Measurements from ENCODE around the gene CELA2A. TPM values are rescaled to one million over a fixed set of nuclear protein-coding genes. Genes with fewer than 3 reads are reported as not detected.

CELA2A gene
- total RNA-seq, 1 donor from 2014 or later = not detected

GRCh38 chr1:15425521-15425920 lies 31.0 kb upstream of the CELA2A start:
- Histone ChIP-seq H3K27ac (no peak overlapping the region), H3K79me2 (ENCODE audit: low read depth) (no peaks in the 10 kb centered on the region), H3K9me3 (ENCODE audit: low read depth) (no peaks in the 10 kb centered on the region), H3K4me2 (no peak overlapping the region), H3K27me3 (no peaks in the 10 kb centered on the region), H3K4me1 (no peaks in the 10 kb centered on the region), H3K4me3 (no peak overlapping the region), H2AFZ (replicated peaks) (no peak overlapping the region), H4K20me1 (ENCODE audit: low read depth) (no peaks in the 10 kb centered on the region), H3K9ac (no peak overlapping the region), H3K36me3 (no peaks in the 10 kb centered on the region), H3F3A (ENCODE audit: low read depth) (no peaks in the 10 kb centered on the region)
- no peak overlapping the region for H3K27ac Mint-ChIP-seq
- H3K4me1 Mint-ChIP-seq = peaks cover 15% of the 10 kb centered on the region
- H3K36me3 Mint-ChIP-seq = peaks cover 2% of the 10 kb centered on the region
- no peak for TF ChIP-seq EZH2phosphoT487 (IDR thresholded peaks at IDR 0.05)
- no peak for TF ChIP-seq CTCF (IDR thresholded peaks at IDR 0.05)
- TF ChIP-seq EZH2 (IDR thresholded peaks at IDR 0.05) = no peak
- peaks cover 11% of the 10 kb centered on the region for H3K27me3 Mint-ChIP-seq (ENCODE audit: insufficient read depth, low read depth)
- peaks cover 3% of the 10 kb centered on the region for H3K9me3 Mint-ChIP-seq
- H3K4me3 Mint-ChIP-seq = no peak overlapping the region
- no peak for DNase-seq (ENCODE audit: low spot score)

- no peak overlapping the region for H3K4me2 ChIP-seq
- Mint-ChIP-seq H3K9me3 (peaks cover 3% of the 10 kb centered on the region), H3K4me3 (no peak overlapping the region), H3K27me3 (ENCODE audit: insufficient read depth, low read depth) (peaks cover 11% of the 10 kb centered on the region), H3K36me3 (peaks cover under 1% of the 10 kb centered on the region), H3K4me1 (peaks cover 15% of the 10 kb centered on the region), H3K27ac (no peak overlapping the region)
- no peaks in the 10 kb centered on the region for H3K36me3 ChIP-seq
- no peaks in the 10 kb centered on the region for H3K4me1 ChIP-seq
- no peaks in the 10 kb centered on the region for H3F3A ChIP-seq (ENCODE audit: low read depth)
- H4K20me1 ChIP-seq (ENCODE audit: low read depth) = no peaks in the 10 kb centered on the region
- no peak overlapping the region for H3K4me3 ChIP-seq
- no peak for TF ChIP-seq CTCF (IDR thresholded peaks at IDR 0.05)
- TF ChIP-seq EZH2phosphoT487 (IDR thresholded peaks at IDR 0.05) = no peak
- TF ChIP-seq EZH2 (IDR thresholded peaks at IDR 0.05) = no peak
- H3K27ac ChIP-seq = no peak overlapping the region
- no peaks in the 10 kb centered on the region for H3K9me3 ChIP-seq (ENCODE audit: low read depth)
- no peak overlapping the region for H2AFZ ChIP-seq (replicated peaks)
- H3K9ac ChIP-seq = no peak overlapping the region
- H3K79me2 ChIP-seq (ENCODE audit: low read depth) = no peaks in the 10 kb centered on the region
- no peak for DNase-seq (ENCODE audit: low spot score)
- no peaks in the 10 kb centered on the region for H3K27me3 ChIP-seq
Measured at GRCh38 chr1:15425958-15426357, 30.6 kb upstream of the CELA2A start.

- Mint-ChIP-seq H3K9me3 (peaks cover 1% of the 10 kb centered on the region), H3K27me3 (ENCODE audit: insufficient read depth, low read depth) (peaks cover 11% of the 10 kb centered on the region), H3K4me3 (peak overlapping the region; percentile 50), H3K4me1 (peaks cover 14% of the 10 kb centered on the region), H3K27ac (peak overlapping the region; percentile 86), H3K36me3 (no peaks in the 10 kb centered on the region)
- no peak overlapping the region for H3K4me2 ChIP-seq
- no peaks in the 10 kb centered on the region for H3K4me1 ChIP-seq
- H4K20me1 ChIP-seq (ENCODE audit: low read depth) = no peaks in the 10 kb centered on the region
- H2AFZ ChIP-seq (replicated peaks) = no peak overlapping the region
- H3F3A ChIP-seq (ENCODE audit: low read depth) = no peaks in the 10 kb centered on the region
- no peaks in the 10 kb centered on the region for H3K36me3 ChIP-seq
- DNase-seq (ENCODE audit: low spot score) = no peak
- H3K79me2 ChIP-seq (ENCODE audit: low read depth) = no peaks in the 10 kb centered on the region
- no peak overlapping the region for H3K9ac ChIP-seq
- no peak overlapping the region for H3K4me3 ChIP-seq
- no peak for TF ChIP-seq EZH2phosphoT487 (IDR thresholded peaks at IDR 0.05)
- no peak for TF ChIP-seq CTCF (IDR thresholded peaks at IDR 0.05)
- no peak for TF ChIP-seq EZH2 (IDR thresholded peaks at IDR 0.05)
- H3K27ac ChIP-seq = no peak overlapping the region
- H3K27me3 ChIP-seq = no peaks in the 10 kb centered on the region
- no peaks in the 10 kb centered on the region for H3K9me3 ChIP-seq (ENCODE audit: low read depth)
Measured at GRCh38 chr1:15426492-15427279, 29.8 kb upstream of the CELA2A start.

Measured in neural progenitor cell (in vitro differentiated cells).